ENCODE data around the gene ARHGAP26.

- TF ChIP-seq CTCF (IDR thresholded peaks at IDR 0.05): no peak
- TF ChIP-seq POLR2A (IDR thresholded peaks at IDR 0.05): no peak
Observed at GRCh38 chr5:142873831-142874230, 103.7 kb downstream of the ARHGAP26 start.

All from lower leg skin (tissue), 3 donors.